H1 (cell line): ENCODE measurements around the gene TDRKH. TPM values are rescaled to one million over a fixed set of nuclear protein-coding genes. Genes with fewer than 3 reads are reported as not detected.
A peak's percentile ranks its signal among the peaks of the same experiment; 100 is the strongest.

ENCODE experiments used
- CTCF ChIA-PET: fragments of 300-600 bp; sonication (Branson Sonifier 250); formaldehyde crosslinking; loops from one replicate; lab custom pipeline; 2021; ENCODE audit not compliant: partially characterized antibody; lab: Charles Lee
- POLR2A ChIA-PET: fragments of 300-600 bp; sonication (Branson Sonifier 250); formaldehyde crosslinking; loops from one replicate; lab custom pipeline; 2021; ENCODE audit warnings: inconsistent platforms; ENCODE audit not compliant: partially characterized antibody; lab: Charles Lee
- DNase-seq, 2 experiments: peaks; one replicate each; pipeline versions ENCODE4 v3.0.0 to v3.0.0-alpha.2; 2010 to 2022; ENCODE audit warnings: low spot score in 2 of 2, low read depth in 1 of 2, mixed read lengths in 1 of 2
- FAIRE-seq: peaks from 2 replicates; lab custom pipeline; 2011; peaks lifted over from hg19 to GRCh38; lab: Jason Lieb, UNC
- H2AFZ ChIP-seq: 2 replicates; pipeline ENCODE4 v1.8.1; 2012; ENCODE audit warnings: low read length, inconsistent platforms
- H2AK5ac ChIP-seq: 2 replicates; pipeline ENCODE4 v1.6.1; 2013; ENCODE audit warnings: low read depth, low read length
- H2BK120ac ChIP-seq: replicated peaks from 2 replicates; pipeline ENCODE3; 2013; ENCODE audit warnings: low read depth, low read length, inconsistent platforms
- H2BK12ac ChIP-seq: 2 replicates; pipeline ENCODE4 v1.6.1; 2013; ENCODE audit warnings: low read depth, low read length
- H2BK15ac ChIP-seq: 2 replicates; pipeline ENCODE4 v1.6.1; 2013; ENCODE audit warnings: low read length
- H2BK20ac ChIP-seq: 2 replicates; pipeline ENCODE4 v1.6.1; 2013; ENCODE audit warnings: low read length
- H2BK5ac ChIP-seq: 2 replicates; pipeline ENCODE4 v1.6.1; 2013; ENCODE audit warnings: low read depth, low read length
- H3K14ac ChIP-seq: 2 replicates; pipeline ENCODE4 v1.6.1; 2013; ENCODE audit warnings: inconsistent platforms; ENCODE audit not compliant: insufficient read length
- H3K18ac ChIP-seq: 2 replicates; pipeline ENCODE4 v1.6.1; 2013; ENCODE audit warnings: low read length; ENCODE audit errors: extremely low read depth
- H3K23ac ChIP-seq: 2 replicates; pipeline ENCODE4 v1.6.1; 2013; ENCODE audit warnings: inconsistent platforms; ENCODE audit not compliant: insufficient read length
- H3K23me2 ChIP-seq: 2 replicates; pipeline ENCODE4 v1.6.1; 2013; ENCODE audit warnings: low read depth, low read length
- H3K27ac ChIP-seq: 2 replicates; pipeline ENCODE4 v1.6.1; 2011; ENCODE audit warnings: low read depth, low read length, inconsistent platforms
- H3K27me3 ChIP-seq, 4 experiments: replicated peaks in 1 of 4; 1 replicate in 1 of 4; 2 replicates in 3 of 4; pipeline versions ENCODE4 v1.6.1 to v1.8.1; 2011 to 2013; ENCODE audit warnings: low read length in 3 of 4, mild to moderate bottlenecking in 3 of 4, inconsistent platforms in 2 of 4, mixed read lengths in 2 of 4, moderate library complexity in 1 of 4; ENCODE audit not compliant: control insufficient read depth in 3 of 4, insufficient read depth in 3 of 4; ENCODE audit errors: extremely low read depth in 1 of 4
- H3K36me3 ChIP-seq, 4 experiments: 2 replicates each; pipeline versions ENCODE4 v1.6.1 to v1.8.1; 2011 to 2013; ENCODE audit warnings: mild to moderate bottlenecking in 4 of 4, low read length in 3 of 4, moderate library complexity in 2 of 4, control low read depth in 1 of 4, inconsistent platforms in 1 of 4; ENCODE audit not compliant: insufficient read depth in 4 of 4, control insufficient read depth in 2 of 4
- H3K4ac ChIP-seq: replicated peaks from 2 replicates; pipeline ENCODE3; 2013; ENCODE audit warnings: low read length, low read depth, mixed read lengths, inconsistent platforms; ENCODE audit not compliant: insufficient read length
- H3K4me1 ChIP-seq, 4 experiments: replicated peaks in 1 of 4; 1 replicate in 1 of 4; 2 replicates in 3 of 4; pipeline versions ENCODE4 v1.6.1 to v1.8.1; 2011 to 2013; ENCODE audit warnings: low read length in 3 of 4, inconsistent platforms in 2 of 4, mixed read lengths in 1 of 4; ENCODE audit not compliant: insufficient read depth in 4 of 4, control insufficient read depth in 3 of 4
- H3K4me2 ChIP-seq, 2 experiments: 2 replicates each; pipeline versions ENCODE4 v1.6.1 to v1.8.1; 2011 to 2013; ENCODE audit warnings: low read depth in 2 of 2, low read length in 2 of 2, control low read depth in 1 of 2, inconsistent platforms in 1 of 2, mild to moderate bottlenecking in 1 of 2; ENCODE audit not compliant: insufficient read depth in 1 of 2
- H3K4me3 ChIP-seq, 4 experiments: fragments of 200-600, 300-600 bp in 1 of 4; sonication (generic), shearing (Covaris generic), sonication (Bioruptor Twin) in 1 of 4; 2 replicates each; pipeline versions ENCODE4 v1.5.1 to v1.8.1; 2011 to 2016; ENCODE audit warnings: low read length in 4 of 4, low read depth in 3 of 4, control low read depth in 2 of 4, inconsistent platforms in 2 of 4, mild to moderate bottlenecking in 2 of 4, mixed read lengths in 1 of 4, moderate library complexity in 1 of 4; ENCODE audit not compliant: insufficient read depth in 2 of 4; ENCODE audit errors: extremely low read depth in 1 of 4
- H3K56ac ChIP-seq: replicated peaks from 2 replicates; pipeline ENCODE3; 2013; ENCODE audit warnings: low read depth, mild to moderate bottlenecking, mixed read lengths, low read length, inconsistent platforms; ENCODE audit not compliant: insufficient read length
- H3K79me1 ChIP-seq: 2 replicates; pipeline ENCODE4 v1.6.1; 2013; ENCODE audit warnings: low read depth, low read length, control low read depth
- H3K79me2 ChIP-seq, 2 experiments: 2 replicates each; pipeline versions ENCODE4 v1.6.1 to v1.8.1; 2012 to 2013; ENCODE audit warnings: low read length in 2 of 2, mild to moderate bottlenecking in 2 of 2, inconsistent platforms in 1 of 2; ENCODE audit not compliant: insufficient read depth in 2 of 2, control insufficient read depth in 1 of 2
- H3K9ac ChIP-seq, 4 experiments: replicated peaks in 1 of 4; 1 replicate in 1 of 4; 2 replicates in 3 of 4; pipeline versions ENCODE4 v1.6.1 to v1.8.1; 2011 to 2013; ENCODE audit warnings: low read depth in 3 of 4, low read length in 3 of 4, control low read depth in 2 of 4, mild to moderate bottlenecking in 2 of 4, moderate library complexity in 2 of 4, inconsistent platforms in 1 of 4; ENCODE audit errors: extremely low read depth in 1 of 4
- H3K9me3 ChIP-seq, 2 experiments: 2 replicates each; pipeline versions ENCODE4 v1.6.1 to v1.8.1; 2012 to 2013; ENCODE audit warnings: mild to moderate bottlenecking in 2 of 2, moderate library complexity in 2 of 2, control low read depth in 1 of 2, inconsistent platforms in 1 of 2, low read depth in 1 of 2, low read length in 1 of 2, mixed read lengths in 1 of 2; ENCODE audit not compliant: insufficient read depth in 2 of 2
- H4K20me1 ChIP-seq, 2 experiments: replicated peaks in 1 of 2; 2 replicates each; pipeline versions ENCODE3 to v1.8.1; 2011 to 2013; ENCODE audit warnings: inconsistent platforms in 2 of 2, low read length in 2 of 2, mild to moderate bottlenecking in 1 of 2; ENCODE audit not compliant: insufficient read depth in 2 of 2, control insufficient read depth in 1 of 2
- H4K5ac ChIP-seq: 2 replicates; pipeline ENCODE4 v1.6.1; 2013; ENCODE audit warnings: low read length, low read depth, mixed read lengths, inconsistent platforms; ENCODE audit not compliant: insufficient read length
- H4K8ac ChIP-seq: 2 replicates; pipeline ENCODE4 v1.8.0; 2013; ENCODE audit warnings: mild to moderate bottlenecking, moderate library complexity, low read length, inconsistent platforms; ENCODE audit not compliant: insufficient read depth; ENCODE audit errors: extremely low read depth
- H4K91ac ChIP-seq: replicated peaks from 2 replicates; pipeline ENCODE3; 2013; ENCODE audit warnings: low read length, mixed read lengths, inconsistent platforms; ENCODE audit not compliant: insufficient read length
- CBX5 ChIP-seq: fragments of 300-800, 300-1000 bp; sonication (generic); IDR thresholded peaks from 2 replicates; pipeline ENCODE4 v1.7.1; 2016; ENCODE audit warnings: antibody characterized with exemption, low read length, low read depth
- CEBPB ChIP-seq: IDR thresholded peaks from 2 replicates; pipeline ENCODE4 v1.6.1; 2012; ENCODE audit warnings: low read depth, low read length
- CHD2 ChIP-seq: IDR thresholded peaks from 2 replicates; pipeline ENCODE4 v1.6.1; 2012; ENCODE audit warnings: low read length, improper control_type of control experiment
- RNF2 ChIP-seq: fragments of 200-900, 300-1000 bp; sonication (generic); IDR thresholded peaks from 2 replicates; pipeline ENCODE4 v1.7.1; 2016; ENCODE audit warnings: borderline replicate concordance, low read depth, mild to moderate bottlenecking, antibody characterized with exemption, low read length; ENCODE audit not compliant: poor library complexity, severe bottlenecking; ENCODE audit errors: missing control alignments
- SUZ12 ChIP-seq: fragments of 200-600 bp; sonication (generic); IDR thresholded peaks from 2 replicates; pipeline ENCODE4 v1.6.1; 2012; ENCODE audit warnings: mild to moderate bottlenecking, inconsistent platforms, low read length, moderate library complexity, mixed read lengths
- WGBS, 2 experiments: shearing (Covaris generic) in 1 of 2; methylation state at CpG; one replicate each; pipeline versions ENCODE4 v1.1.6 to v1.1.7; 2013 to 2015; ENCODE audit warnings: low lambda C conversion rate in 2 of 2, mixed read lengths in 2 of 2, inconsistent platforms in 1 of 2, low coverage in 1 of 2, missing lambda C conversion rate in 1 of 2; ENCODE audit not compliant: insufficient replicate concordance in 2 of 2, insufficient coverage in 1 of 2, insufficient read length in 1 of 2; ENCODE audit errors: extremely low coverage in 1 of 2, missing lambda C conversion rate in 1 of 2; 5-methylcytosine and 5-hydroxymethylcytosine counted together
- polyA plus RNA-seq, 7 experiments: library from polyadenylated mRNA; depleted of rRNA in 3 of 7; stranded (reverse) in 5 of 7; unstranded in 2 of 7; fragments of >200 nt in 5 of 7; fragments of 200-250 nt in 2 of 7; gene quantifications; 1 replicate in 5 of 7; 2 replicates in 1 of 7; 4 replicates in 1 of 7; pipeline versions ENCODE4 v1.2.1 to v1.2.3, GENCODE V29; 2011 to 2013; ENCODE audit warnings: missing spikeins in 2 of 7, mixed read lengths in 2 of 7
- total RNA-seq: library from RNA; stranded (reverse); fragmentation: NEBNext Ultra II Directional; extraction: Animal tissue kit (Norgen Biotek cat#: 25700); gene quantifications from 2 replicates; pipeline ENCODE4 v1.2.1, GENCODE V29; 2021
- TF ChIP-seq, protein P1 (sequence below): IDR thresholded peaks from 2 replicates; pipeline ENCODE4 v1.6.1; 2012; ENCODE audit warnings: inconsistent platforms
- TF ChIP-seq, protein P2 (sequence below): IDR thresholded peaks from 2 replicates; pipeline ENCODE4 v1.6.1; 2011; ENCODE audit warnings: low read length, improper control_type of control experiment
- TF ChIP-seq, protein P3 (sequence below): IDR thresholded peaks from 2 replicates; pipeline ENCODE4 v1.6.1; 2012; ENCODE audit warnings: inconsistent platforms

TDRKH gene
- total and polyA plus RNA-seq, 2 of the 8 experiments (the other 6 are each of a cell fraction or from before 2014, with no cell fraction given) = 9.9 to 26.1 TPM

DNA sequence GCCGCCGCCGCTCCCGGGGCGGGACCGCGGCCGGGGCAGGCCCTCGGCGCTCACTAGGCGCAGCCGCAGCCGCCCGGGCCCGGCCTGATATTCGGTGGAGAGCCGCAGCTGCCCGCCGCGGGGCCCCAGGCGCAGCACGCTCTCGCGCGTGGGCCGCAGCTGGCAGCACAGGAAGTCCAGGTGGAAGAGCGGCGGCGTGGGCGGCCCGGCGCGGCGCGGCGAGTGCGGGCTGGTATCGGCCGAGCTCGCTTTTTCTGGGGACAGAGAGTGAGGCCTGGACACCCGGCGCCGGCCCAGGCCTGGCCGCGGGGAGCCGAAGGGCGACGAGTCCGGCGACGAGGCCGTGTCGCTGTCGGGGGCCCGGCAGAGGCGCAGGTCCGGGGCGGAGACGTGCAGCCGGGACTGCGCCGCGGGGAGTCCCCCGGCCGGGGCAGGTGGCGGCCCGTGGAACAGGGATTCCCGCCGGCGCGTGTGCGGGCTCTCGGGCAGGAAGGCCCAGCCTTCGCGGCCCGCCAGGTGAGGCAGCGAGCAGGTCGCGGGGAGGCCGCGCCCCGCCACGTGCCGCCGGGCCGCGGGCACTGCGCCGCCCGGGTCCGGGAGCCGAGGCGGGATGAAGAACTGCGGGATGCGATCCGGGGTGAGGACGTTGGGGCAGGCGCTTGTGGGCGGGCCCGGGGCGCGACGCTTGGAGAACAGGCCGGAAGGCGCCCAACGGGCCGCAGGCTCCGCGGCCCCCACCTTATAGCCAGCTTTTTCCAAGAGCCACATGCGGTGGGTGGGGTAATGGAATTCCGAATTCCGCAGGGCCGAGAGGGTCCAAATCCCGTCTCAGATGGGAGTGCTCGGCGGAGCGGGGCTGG, 48.2 kb upstream of the TDRKH start:
- Histone ChIP-seq H4K91ac (peak overlapping the region; percentile 61), H3K4me3 (peak overlapping the region; percentile 43 to 69 (median 54)), H3K4me2 (peak overlapping the region; percentile 77 to 93), H3K23ac (no peak overlapping the region), H4K5ac (no peak overlapping the region), H2AFZ (no peak overlapping the region), H3K23me2 (peaks cover 23% of the 10 kb centered on the region), H3K18ac (peak overlapping the region; percentile 48), H3K4me1 (peaks cover 4 to 17% (median 9%) of the 10 kb centered on the region in 4 experiments), H2BK15ac (no peak overlapping the region), H3K9me3 (no peaks in the 10 kb centered on the region), H2AK5ac (no peak overlapping the region), H3K56ac (no peak overlapping the region), H3K79me2 (no peaks in the 10 kb centered on the region), H4K8ac (peak overlapping the region; percentile 74; the same call in 1 of the 2 replicates), H3K27me3 (peaks cover 10 to 24% (median 21%) of the 10 kb centered on the region in 4 experiments), H3K36me3 (no peaks in the 10 kb centered on the region), H3K27ac (no peak overlapping the region), H2BK20ac (no peak overlapping the region), H2BK12ac (no peak overlapping the region), H3K4ac (no peak overlapping the region), H3K9ac (peak overlapping the region in 3 of 4 experiments; percentile 8 to 79 (median 18); a peak in 5 of 7 replicates), H2BK5ac (no peak overlapping the region), H3K79me1 (no peaks in the 10 kb centered on the region), H4K20me1 (no peaks in the 10 kb centered on the region), H2BK120ac (no peak overlapping the region), H3K14ac (no peak overlapping the region)
- CTCF ChIA-PET = interaction anchor here (1.2 to 2.2 kb wide), 3 partner anchors 70 to 163 kb away, joined by 3 to 6 read pairs (median 5); no protein-coding TSS in a partner anchor
- POLR2A ChIA-PET = interaction anchor here (0.7 to 5.0 kb wide), 18 partner anchors 8 to 298 kb away, joined by 3 to 20 read pairs (median 4); partner anchors contain the start of genes TDRKH and THEM5
- WGBS, 2 experiments = 2% methylated on average over 63 of the region's 117 CpGs; no CpG with 5 or more reads in 1 of the 2 experiments
- no peak for FAIRE-seq
- peak in 1 of 2 experiments; percentile 72 for DNase-seq
- TF ChIP-seq, protein P1, sequence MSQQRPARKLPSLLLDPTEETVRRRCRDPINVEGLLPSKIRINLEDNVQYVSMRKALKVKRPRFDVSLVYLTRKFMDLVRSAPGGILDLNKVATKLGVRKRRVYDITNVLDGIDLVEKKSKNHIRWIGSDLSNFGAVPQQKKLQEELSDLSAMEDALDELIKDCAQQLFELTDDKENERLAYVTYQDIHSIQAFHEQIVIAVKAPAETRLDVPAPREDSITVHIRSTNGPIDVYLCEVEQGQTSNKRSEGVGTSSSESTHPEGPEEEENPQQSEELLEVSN = peak; percentile 86
- TF ChIP-seq CEBPB (no peak), CBX5 (no peak), CHD2 (no peak), RNF2 (peak; percentile 6), SUZ12 (peak; percentile 67)
- TF ChIP-seq, protein P2, sequence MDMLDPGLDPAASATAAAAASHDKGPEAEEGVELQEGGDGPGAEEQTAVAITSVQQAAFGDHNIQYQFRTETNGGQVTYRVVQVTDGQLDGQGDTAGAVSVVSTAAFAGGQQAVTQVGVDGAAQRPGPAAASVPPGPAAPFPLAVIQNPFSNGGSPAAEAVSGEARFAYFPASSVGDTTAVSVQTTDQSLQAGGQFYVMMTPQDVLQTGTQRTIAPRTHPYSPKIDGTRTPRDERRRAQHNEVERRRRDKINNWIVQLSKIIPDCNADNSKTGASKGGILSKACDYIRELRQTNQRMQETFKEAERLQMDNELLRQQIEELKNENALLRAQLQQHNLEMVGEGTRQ = 0 out of 2 replicates have a peak, but pooled peaks have one; percentile 19
- TF ChIP-seq, protein P3, sequence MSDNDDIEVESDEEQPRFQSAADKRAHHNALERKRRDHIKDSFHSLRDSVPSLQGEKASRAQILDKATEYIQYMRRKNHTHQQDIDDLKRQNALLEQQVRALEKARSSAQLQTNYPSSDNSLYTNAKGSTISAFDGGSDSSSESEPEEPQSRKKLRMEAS = peak; percentile 88
